KOPT-K1 (cell line): ENCODE results near the gene PLIN4.
"Not testable (repeated sequence)": the region's sequence is repeated elsewhere in the genome, so short reads cannot be mapped to it uniquely, and the experiment has no call there.

Experiments
- H3K27ac ChIP-seq: fragments of 200-600 bp; sonication (generic); 2 replicates; pipeline ENCODE4 v1.5.1; 2016; ENCODE audit warnings: antibody characterized with exemption, mild to moderate bottlenecking, low read depth, low read length; ENCODE audit not compliant: poor library complexity, severe bottlenecking
- H3K36me3 ChIP-seq: fragments of 200-600 bp; sonication (generic); 2 replicates; pipeline ENCODE4 v1.5.1; 2017; ENCODE audit warnings: antibody characterized with exemption, mild to moderate bottlenecking, low read length, moderate library complexity; ENCODE audit not compliant: insufficient read depth
- H3K9me3 ChIP-seq: fragments of 200-600 bp; sonication (generic); 2 replicates; pipeline ENCODE4 v1.5.1; 2017; ENCODE audit warnings: antibody characterized with exemption, low read length, mild to moderate bottlenecking; ENCODE audit not compliant: insufficient read depth, poor library complexity, severe bottlenecking

PLIN4 gene

GRCh38 chr19:4538601-4538954, 20.3 kb upstream of the PLIN4 start:
- H3K9me3 ChIP-seq, result peaks cover 4% of the 10 kb centered on the region
- no peaks in the 10 kb centered on the region for H3K36me3 ChIP-seq
- no peak overlapping the region for H3K27ac ChIP-seq

- H3K27ac ChIP-seq, result no peak overlapping the region
- no peaks in the 10 kb centered on the region for H3K36me3 ChIP-seq
- H3K9me3 ChIP-seq, result peaks cover 4% of the 10 kb centered on the region
Measured at GRCh38 chr19:4537953-4538600, 19.8 kb upstream of the PLIN4 start.

- Histone ChIP-seq H3K27ac (no peak overlapping the region), H3K9me3 (peaks cover 4% of the 10 kb centered on the region)
Measured at GRCh38 chr19:4536798-4537197, 18.5 kb upstream of the PLIN4 start.

GRCh38 chr19:4534836-4535658, 16.8 kb upstream of the PLIN4 start, which contains the start of gene PLIN5:
Gene PLIN5 (minus strand): TSS chr19:4535224. CDS start chr19:4534074, 1,150 bp downstream.
- Histone ChIP-seq H3K27ac (no peak within 1 kb of the TSS), H3K36me3 (no peaks in the 10 kb centered on the region), H3K9me3 (no peaks in the 10 kb centered on the region)

More at GRCh38 chr19:4536798-4537197, 18.5 kb upstream of the PLIN4 start:
- H3K36me3 ChIP-seq, result no peaks in the 10 kb centered on the region

- Histone ChIP-seq H3K36me3 (no peaks in the 10 kb centered on the region), H3K27ac (no peak overlapping the region), H3K9me3 (no peaks in the 10 kb centered on the region)
Measured at GRCh38 chr19:4533835-4534424, 15.6 kb upstream of the PLIN4 start.

- Histone ChIP-seq H3K36me3 (no peaks in the 10 kb centered on the region), H3K9me3 (no peaks in the 10 kb centered on the region), H3K27ac (no peak overlapping the region)
Measured at GRCh38 chr19:4533334-4533733, 15.0 kb upstream of the PLIN4 start.

GRCh38 chr19:4531562-4532165, 13.4 kb upstream of the PLIN4 start:
- Histone ChIP-seq H3K36me3 (no peaks in the 10 kb centered on the region), H3K27ac (no peak overlapping the region)

GRCh38 chr19:4529924-4530522, 11.7 kb upstream of the PLIN4 start:
- H3K27ac ChIP-seq, result no peak overlapping the region
- H3K9me3 ChIP-seq, result no peaks in the 10 kb centered on the region
- H3K36me3 ChIP-seq, result no peaks in the 10 kb centered on the region

More at GRCh38 chr19:4531562-4532165, 13.4 kb upstream of the PLIN4 start:
- H3K9me3 ChIP-seq, result no peaks in the 10 kb centered on the region

GRCh38 chr19:4528843-4529242, 10.6 kb upstream of the PLIN4 start:
- Histone ChIP-seq H3K36me3 (no peaks in the 10 kb centered on the region), H3K27ac (no peak overlapping the region), H3K9me3 (no peaks in the 10 kb centered on the region)

GRCh38 chr19:4527377-4527776, 9.1 kb upstream of the PLIN4 start:
- H3K36me3 ChIP-seq, H3K9me3 ChIP-seq, H3K27ac ChIP-seq: not testable (repeated sequence)

- Histone ChIP-seq H3K9me3 (no peaks in the 10 kb centered on the region), H3K36me3 (no peaks in the 10 kb centered on the region), H3K27ac (no peak overlapping the region)
Measured at GRCh38 chr19:4525563-4526002, 7.3 kb upstream of the PLIN4 start.

- H3K9me3 ChIP-seq, result no peaks in the 10 kb centered on the region
- no peaks in the 10 kb centered on the region for H3K36me3 ChIP-seq
- H3K27ac ChIP-seq, result no peak overlapping the region
Measured at GRCh38 chr19:4524808-4525562, 6.7 kb upstream of the PLIN4 start.

- Histone ChIP-seq H3K9me3 (no peaks in the 10 kb centered on the region), H3K36me3 (no peaks in the 10 kb centered on the region), H3K27ac (no peak overlapping the region)
Measured at GRCh38 chr19:4523306-4524110, 5.2 kb upstream of the PLIN4 start.
